ENCODE data around the gene CADM3.

The CADM3 gene

DNA sequence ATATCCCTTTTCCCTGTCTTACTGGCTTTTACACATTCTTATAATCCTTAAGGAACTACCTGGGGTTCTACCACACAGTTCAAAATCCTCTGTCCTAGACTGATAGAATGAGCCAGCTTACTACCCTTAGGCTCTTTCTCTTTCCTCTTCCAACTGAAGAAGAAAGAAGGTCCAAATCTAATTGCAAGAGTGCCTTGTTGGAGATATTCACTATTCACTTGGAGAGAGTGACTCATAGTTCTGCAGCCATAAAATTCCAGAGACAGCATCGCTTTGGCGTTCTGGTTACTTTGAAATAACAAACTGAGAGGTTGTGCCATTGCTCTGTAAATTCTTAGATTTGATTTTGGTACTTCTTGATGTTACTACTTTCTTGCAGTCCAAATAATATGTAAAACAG lies 4.2 kb downstream of the CADM3 start:
- no peak for DNase-seq

DNA sequence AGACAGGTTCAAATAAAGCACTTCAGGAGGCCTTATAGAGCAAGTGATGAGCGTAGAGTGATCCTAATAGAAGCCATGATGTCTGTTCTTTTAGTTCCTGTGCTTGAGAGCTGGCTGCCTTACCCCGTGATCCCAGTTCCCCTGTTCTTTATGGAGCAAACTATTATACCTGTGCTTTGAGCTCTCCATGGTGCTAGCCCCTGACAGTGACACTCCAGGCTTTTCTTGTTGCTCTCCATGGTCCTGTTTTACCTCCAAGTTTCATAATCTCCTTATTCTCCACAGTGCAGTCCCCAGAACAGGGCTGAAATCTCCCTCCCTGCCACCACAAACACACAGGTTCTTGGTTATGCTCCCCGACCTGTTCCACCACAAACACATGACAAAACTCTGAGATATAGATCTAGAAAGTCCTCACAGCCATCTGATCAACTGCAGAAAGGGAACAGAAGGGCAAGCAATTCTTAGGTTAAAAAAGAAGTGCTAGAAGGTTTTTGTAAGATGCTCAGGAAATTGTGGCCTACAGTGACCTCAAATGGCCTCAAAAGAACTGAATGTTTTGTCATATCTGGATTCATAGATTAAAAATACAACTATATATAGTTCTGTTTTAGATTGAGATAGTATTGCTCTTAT lies 6.0 kb downstream of the CADM3 start:
- no peak for DNase-seq

DNA sequence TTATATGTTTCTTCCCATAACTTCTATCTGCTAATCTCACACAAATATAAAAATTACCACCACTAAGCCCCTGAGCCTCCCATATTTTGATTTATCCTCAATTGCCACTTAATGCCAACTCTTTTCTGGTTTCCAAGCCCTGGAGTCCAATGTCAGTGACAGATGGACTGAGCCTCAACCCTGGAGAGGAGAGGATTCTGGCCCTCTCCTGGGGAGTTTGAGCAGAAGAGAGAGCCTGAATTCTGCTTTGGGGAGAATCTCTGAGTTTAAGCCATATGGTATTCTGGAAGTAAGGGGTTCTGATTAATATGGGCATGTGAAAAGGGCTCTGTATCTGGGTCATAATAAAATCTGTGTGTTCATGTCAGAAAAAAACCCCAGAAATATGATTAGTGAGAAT lies 8.5 kb downstream of the CADM3 start:
- DNase-seq = no peak

DNA sequence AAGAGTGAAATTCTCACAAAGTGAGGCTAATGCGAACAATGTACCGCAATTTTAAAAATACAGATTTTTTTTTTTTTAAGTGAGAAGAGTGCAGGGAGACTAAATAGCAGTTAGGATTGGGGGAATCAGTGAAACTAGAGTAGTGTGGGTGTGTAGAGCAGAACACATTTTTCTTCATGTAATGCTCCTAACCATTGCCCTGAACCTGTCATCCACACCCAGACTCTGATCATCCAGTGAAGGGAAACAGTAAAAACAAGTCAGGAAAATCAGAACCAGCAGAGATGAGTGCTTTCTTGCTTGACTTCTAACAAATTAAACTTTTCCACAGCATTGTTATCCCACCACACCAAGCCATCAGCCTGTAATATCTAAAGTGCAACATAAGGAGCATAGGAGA lies 9.1 kb downstream of the CADM3 start:
- DNase-seq = no peak

DNA sequence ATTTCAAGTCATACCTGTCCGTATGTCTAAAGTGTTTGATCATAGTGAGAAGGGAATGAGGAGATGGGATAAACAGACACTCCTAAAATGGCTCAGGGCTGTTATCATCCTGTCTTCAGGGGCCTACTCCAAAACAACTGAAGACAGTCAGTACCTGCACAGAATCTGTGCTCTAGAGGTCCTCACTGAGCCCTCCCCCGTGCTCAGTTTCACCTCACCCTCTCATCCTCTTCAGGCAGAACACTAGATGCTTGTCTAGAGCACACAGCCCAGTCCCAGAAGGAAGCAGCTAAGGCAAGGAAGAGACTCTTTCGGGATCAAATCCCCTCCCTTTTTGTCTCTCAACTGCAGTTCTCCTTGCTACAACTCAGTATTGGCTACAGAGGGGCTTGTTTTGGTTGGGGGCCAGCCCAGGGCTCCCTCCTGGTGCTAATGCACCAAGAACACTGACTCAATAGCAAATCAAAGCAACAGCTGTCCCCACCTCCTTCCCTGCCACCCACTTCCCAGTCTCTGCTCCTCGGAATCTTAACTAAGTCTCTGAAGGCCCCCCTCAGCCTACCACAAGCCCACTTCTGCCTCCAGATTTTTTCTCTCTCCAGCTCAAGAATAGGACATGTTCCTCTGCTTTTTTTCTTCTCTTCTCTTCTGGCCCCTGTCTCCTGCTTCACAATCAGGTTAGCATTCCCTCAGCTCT lies 10.1 kb downstream of the CADM3 start:
- no peak for DNase-seq

DNA sequence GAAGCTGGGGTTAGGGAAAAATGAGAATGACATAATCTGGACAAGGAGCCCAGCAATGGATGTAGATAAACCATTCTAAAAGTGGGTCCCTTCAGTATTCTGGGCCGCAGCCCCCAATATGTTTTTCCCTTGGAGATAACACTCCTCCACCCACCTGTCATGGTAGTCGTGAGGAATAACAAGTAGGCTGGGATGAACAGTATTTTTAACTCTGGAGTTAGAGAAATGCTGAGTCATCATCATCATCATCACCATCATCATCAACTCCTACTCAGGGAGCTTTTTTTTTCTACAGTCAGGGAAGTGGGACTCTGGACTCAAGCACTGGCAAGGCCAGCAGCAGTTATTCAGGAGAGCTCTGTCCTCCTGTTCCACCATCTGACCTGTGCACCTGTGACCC lies 12.8 kb downstream of the CADM3 start:
- no peak for DNase-seq

DNA sequence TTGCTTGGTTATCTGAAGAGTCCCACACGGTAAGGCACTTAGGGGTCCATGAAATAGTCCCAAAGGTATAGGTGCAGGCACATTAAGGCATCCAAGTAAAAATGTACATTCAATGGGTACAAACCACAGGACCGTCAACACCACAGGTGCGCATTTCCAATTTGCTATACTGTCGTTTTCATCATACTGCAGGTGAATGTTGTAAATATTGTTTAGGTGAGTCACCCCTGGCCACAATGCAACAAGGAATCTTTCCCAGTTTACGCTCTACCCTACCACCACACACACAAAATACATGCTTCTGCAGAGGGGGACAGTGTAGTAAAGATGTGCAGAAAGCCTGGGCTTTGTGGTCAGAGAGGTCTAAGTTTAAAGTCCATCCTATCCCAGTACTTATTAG lies 13.7 kb downstream of the CADM3 start:
- no peak for DNase-seq

DNA sequence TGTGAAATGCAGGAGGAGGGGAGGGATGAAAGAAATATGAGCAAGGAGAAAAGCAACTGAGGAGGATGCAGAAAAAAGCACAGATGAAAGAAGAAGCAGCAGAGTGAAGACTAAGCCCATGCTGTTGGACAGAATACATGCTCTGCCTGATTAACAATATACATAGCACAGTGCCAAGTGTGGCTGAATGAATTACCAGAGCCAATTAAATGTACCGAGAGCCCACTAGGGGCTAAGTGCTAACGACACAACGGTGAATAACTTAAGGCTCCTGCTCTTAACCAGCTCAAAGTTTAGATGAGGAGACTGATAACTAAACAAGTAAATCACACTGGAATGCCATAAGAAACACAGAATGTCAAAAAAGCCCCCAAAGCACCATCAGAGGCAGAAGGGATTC lies 15.6 kb downstream of the CADM3 start:
- DNase-seq = no peak

DNA sequence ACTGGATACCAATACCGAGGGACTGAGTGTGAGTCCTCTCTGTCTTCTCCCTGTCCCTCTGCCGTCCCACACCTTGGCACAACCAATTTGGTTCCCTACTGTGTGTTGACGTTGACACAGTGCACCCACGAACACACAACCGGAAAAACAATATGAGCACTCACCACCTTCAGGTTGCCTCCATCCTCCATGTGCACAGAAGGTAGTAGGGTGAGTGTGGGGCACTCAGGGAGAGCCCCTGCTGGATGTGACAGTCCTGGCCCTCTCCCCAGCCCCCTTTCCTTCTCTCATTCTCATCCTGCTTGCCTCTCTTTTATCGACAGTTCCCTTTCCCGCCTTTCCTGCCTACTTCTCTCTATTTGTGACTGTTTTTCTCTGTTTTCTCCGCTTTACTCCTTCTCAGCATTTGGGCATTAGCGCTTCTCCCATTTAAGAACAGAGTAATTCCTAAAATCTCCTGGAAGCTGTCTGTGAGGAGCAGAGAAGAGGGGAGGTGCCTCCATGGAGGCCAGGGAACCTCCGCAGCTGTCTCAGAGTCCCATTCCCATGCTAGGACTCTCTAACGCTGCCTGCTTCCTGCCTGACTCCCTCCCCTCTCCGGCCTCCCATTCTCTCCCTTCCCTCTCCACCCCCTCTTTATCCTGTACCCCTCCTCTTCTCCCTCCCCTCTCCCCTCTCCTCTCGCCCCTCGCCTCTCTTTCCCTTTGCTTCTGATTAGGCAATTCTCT lies 16.4 kb downstream of the CADM3 start:
- DNase-seq = no peak

DNA sequence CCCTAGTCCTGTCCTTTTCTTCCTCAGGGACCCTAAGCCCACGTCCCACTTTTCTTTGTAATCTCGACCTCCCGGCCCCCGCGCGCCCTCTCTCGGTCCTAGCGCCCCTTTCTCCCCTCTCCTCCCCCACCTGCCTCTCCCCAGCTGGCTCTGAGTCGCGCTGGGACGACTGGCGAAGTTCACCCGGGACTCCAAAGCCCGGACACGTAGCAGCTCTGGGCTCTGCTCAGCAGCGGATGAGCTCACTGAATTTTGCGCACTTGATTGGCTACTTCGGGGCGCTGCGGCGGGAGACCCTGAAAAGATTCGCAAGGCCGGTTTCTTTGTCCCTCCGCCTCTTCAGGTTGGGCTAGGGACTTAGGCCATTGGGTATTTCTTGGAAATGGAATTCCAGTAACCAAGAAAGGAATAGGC lies 17.0 kb downstream of the CADM3 start:
- DNase-seq = no peak

DNA sequence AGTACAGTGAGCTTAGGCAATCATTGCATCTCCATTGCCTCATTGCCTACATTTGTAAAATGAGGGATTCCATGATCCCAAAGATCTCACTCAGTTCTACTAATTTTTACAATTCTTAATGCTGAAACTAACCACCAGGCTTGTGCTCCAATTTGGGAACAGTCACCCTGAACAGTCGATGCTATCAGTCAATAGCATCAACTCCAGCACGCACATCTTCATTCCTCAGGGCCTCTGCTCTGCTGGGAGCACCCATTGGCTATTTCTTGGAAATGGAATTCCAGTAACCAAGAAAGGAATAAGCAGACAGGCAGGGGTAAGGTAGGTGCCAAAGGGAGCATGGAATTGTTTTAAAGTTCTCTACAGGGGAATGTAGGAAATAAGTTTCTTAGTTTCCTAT lies 19.0 kb downstream of the CADM3 start:
- DNase-seq = no peak

DNA sequence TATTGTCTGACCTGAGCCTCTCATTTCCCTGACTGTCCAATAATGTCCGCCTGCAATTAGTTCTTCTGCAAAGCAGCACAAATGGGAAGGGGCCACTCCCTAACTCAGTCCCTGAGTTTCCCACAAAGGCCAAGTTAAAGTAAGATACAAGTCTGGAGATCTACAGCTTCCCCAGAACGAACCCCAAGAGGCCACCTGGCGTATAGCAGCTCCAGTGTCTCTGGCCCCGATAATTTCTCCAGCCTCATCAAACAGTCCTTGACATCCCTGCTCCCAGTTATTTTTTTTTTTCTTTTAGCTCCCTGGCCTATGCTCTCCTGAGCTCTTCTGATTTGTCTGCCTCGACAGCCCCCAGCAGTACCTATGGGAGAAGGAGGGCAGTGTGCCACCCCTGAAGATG lies 25.1 kb downstream of the CADM3 start:
- no peak for DNase-seq

DNA sequence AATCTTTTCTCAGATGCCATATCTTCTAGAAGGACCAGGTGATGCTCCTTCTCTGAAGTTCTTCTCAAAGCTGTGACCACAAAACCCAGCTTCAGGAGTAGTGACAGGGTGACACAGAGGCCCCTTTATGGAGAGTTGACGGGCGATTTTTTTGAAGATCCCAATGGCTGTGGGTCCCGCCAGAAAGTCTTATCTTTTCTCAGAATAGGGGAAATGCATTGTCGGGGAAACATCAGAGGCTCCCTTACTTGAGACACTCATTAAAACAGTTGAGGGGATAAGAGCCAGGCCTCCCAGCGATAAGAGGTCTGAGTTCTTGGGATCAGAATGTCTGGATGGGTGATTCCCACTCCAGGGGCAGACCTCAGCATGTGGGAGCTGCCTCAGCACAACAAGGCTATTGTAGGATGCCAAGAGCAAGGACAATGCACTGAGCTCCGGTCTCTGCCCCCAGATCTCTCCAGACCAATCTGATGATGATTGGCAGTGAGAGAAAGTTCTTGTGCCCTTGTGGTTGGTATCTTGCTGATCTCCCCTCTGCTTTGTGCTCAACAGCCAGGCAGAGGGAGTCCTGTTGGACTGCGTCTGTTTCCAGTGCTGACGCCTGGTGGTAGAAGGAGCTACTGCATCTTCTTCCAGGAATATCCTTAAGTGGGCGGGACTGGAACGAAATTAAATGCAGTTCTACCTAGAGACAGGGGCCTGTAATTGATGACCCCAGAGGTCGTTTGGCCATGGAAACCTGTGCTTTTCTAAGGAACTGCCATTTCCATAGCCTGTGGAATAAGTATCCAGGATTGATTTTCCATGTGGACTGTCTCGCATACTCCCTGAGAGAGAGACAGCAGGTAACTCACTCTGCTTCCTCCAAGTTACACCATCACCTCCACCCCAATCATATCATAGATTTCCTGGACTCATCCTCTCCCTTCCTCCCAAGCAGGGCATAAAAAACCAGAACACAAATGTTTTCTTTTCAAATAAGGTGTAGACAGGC lies 26.4 kb downstream of the CADM3 start:
- DNase-seq = no peak

DNA sequence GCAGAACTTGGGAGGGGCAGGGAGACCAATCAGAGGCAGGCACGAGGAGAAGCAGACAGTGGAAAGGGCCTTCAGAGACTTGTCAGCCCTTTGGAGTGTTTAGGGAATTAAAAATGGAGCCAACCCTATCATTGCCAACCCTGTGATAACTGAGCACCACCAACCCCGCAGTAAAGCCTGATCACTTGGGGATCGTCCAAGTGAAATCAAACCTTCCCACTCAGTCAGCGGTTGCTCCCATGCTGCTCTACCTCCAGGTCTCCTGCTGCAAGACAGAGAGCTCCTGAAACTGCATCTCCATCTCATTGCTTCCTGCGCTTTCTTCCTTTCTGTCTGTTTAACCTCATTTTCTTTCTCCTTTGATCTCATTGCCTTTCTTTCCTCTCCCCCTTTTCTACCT lies 28.5 kb downstream of the CADM3 start:
- DNase-seq = no peak

DNA sequence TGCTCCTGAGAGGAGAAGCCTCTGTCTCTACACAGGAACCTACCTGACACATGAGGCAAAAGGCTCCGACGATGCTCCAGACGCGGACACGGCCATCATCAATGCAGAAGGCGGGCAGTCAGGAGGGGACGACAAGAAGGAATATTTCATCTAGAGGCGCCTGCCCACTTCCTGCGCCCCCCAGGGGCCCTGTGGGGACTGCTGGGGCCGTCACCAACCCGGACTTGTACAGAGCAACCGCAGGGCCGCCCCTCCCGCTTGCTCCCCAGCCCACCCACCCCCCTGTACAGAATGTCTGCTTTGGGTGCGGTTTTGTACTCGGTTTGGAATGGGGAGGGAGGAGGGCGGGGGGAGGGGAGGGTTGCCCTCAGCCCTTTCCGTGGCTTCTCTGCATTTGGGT lies 29.4 kb downstream of the CADM3 start:
- DNase-seq = no peak

DNA sequence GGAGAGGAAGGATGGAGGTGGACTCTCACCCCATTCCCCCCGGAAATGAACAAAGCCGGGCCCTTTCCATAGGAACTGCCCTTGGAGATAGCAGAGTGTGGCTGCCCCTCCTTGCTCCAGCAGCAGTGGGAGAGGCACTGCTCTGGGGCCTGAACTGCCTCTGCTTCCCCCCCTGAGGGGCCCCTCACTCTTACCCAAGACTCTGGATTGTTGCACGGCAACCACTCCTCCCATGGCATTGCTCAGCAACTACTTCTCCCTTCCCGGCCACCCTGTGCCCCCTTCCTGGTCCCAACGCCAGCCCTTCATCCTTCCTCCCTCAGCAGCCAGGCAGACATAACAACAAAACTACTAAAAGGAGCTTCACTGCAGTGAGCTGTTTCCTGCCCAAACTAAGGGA lies 30.2 kb downstream of the CADM3 start:
- no peak for DNase-seq

DNA sequence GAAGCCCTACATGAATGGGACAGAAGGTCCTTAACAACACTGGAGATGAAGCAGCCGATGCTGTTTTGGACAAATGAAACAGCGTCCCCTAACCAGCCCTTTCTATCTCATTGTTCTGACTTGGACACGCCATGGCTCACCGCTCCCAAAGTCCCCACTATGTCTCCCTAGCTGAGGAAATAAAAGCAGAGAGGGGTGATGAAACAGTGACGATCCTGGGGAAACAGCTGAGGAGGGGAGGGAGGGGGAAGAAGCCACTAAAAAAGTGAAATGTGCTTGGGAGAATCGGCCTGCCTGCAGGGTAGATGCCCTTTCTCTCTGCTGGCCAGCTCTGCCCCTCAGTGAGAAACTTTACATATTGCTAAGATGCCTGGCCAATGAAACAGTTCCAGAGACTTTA lies 32.2 kb downstream of the CADM3 start:
- DNase-seq = no peak

DNA sequence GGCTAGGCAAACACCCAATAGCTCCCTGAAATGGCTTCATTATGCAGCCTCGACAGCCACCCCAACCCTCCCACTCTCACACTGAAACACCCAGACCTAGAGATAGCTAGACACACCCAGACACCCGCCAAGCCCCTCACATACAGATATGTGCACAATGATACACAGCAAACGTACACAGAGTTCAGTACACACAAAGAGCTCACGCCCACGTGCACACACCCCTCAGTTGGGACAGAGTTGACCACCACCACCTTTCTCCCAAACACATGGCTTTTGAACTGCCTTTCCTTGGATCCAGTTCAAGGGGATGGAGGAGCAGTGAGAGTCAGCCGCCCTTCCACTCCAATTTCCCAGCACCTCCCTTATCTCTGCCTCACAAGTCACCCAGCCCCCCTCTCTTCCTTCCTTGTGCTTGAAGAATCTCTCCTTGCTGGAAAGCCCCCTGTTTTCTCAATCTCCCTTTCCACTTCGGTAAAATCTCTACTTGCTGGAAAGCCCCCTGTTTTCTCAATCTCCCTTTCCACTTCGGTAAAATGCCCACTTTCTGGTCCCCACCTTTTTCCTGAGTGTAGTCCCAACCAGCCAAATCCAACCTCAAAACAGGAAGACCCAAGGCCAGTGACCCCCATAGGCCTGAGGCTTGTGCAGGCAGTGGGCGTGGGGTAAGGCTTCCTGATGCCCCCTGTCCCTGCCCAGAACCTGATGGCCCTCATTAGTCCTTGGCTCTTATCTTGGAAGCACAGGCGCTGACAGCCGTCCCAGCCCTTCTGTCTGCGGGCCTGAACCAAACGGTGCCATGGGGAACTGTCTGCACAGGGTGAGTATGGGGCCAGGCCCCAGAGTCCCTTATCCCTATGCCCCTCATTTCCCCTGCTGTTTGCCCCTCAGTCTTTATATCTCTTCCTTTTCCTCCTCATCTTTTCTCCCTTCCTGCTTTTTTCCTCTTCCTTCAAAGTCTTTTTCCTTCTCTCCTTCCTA lies 33.0 kb downstream of the CADM3 start, which contains the start of gene ACKR1:
ACKR1 (plus strand) TSS at position 715 of the 981 bp plus-strand sequence; CDS start at position 800, 85 bp downstream.
- no peak for DNase-seq

DNA sequence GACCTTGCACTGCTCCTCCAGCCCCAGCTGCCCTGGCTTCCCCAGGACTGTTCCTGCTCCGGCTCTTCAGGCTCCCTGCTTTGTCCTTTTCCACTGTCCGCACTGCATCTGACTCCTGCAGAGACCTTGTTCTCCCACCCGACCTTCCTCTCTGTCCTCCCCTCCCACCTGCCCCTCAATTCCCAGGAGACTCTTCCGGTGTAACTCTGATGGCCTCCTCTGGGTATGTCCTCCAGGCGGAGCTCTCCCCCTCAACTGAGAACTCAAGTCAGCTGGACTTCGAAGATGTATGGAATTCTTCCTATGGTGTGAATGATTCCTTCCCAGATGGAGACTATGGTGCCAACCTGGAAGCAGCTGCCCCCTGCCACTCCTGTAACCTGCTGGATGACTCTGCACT lies 33.8 kb downstream of the CADM3 start:
- DNase-seq = no peak

DNA sequence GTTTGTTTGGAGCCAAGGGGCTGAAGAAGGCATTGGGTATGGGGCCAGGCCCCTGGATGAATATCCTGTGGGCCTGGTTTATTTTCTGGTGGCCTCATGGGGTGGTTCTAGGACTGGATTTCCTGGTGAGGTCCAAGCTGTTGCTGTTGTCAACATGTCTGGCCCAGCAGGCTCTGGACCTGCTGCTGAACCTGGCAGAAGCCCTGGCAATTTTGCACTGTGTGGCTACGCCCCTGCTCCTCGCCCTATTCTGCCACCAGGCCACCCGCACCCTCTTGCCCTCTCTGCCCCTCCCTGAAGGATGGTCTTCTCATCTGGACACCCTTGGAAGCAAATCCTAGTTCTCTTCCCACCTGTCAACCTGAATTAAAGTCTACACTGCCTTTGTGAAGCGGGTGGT lies 34.7 kb downstream of the CADM3 start:
- no peak for DNase-seq

DNA sequence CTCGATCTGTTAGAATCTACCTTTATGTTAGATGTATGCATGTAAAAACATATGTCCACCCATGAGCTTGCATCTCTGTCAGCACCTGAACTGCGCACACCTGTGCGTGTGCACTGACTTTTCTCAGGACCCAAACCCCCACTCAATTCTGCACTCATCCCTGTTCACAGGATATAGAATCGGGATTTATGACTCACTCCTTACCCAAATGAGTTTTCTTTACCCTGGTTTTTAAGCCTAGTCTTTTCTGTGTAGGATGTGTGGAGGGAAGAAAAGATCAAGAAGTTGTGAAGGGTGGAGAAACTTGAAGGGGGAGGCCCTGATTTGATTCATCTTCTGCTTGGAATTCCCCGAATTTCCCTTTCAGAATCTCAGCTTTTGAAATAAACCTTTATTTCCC lies 35.7 kb downstream of the CADM3 start:
- DNase-seq = no peak

DNA sequence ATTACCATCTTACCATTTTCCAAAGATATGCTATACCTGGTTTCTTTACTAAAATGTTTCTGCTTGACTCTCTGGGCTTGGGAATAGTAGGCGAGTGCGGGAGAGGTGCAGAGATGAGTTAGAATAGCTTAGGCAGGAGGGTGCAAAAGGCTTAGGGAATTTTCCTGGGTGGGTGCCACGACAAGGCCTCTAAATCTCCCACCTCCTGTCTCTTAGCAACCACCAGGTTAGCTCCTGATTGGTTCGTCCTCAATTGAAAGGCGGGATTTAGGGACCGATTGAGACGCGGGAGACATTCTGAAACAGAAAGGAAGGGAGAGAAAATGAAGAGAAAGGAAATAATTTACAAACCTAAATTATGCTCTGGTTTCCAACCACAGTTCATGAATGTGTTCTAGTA lies 36.4 kb downstream of the CADM3 start:
- no peak for DNase-seq

All from GF-D8 (cell line).